GM18519 (cell line): ENCODE results near the gene DNAI2.

Experiments used
- ATAC-seq: cut with Tn5 transposase; IDR thresholded peaks from one replicate; pipeline ENCODE4 v1.9.1; 2021; ENCODE audit warnings: mild to moderate bottlenecking, moderate library complexity; ENCODE audit not compliant: unreplicated experiment, low FRiP score

Gene DNAI2

DNA sequence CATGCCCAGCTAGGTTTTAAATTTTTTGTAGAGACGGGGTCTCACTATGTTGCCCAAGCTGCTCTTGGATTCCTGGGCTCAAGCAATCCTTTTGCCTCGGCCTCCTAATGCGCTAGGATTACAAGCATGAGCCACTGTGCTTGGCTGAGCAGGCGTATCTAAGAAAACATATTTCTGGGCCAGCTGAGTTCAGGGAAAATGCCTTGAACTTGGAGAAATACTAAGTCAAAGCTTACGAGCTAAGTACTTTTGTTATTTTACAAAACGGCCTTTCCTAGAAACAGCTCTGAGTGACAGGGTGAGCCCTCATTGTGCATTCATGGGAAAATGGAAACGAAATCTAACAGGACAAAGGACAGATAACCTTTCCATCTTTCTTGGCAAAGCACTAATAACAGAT is 24.7 kb downstream of the DNAI2 start:
- ATAC-seq: no peak

DNA sequence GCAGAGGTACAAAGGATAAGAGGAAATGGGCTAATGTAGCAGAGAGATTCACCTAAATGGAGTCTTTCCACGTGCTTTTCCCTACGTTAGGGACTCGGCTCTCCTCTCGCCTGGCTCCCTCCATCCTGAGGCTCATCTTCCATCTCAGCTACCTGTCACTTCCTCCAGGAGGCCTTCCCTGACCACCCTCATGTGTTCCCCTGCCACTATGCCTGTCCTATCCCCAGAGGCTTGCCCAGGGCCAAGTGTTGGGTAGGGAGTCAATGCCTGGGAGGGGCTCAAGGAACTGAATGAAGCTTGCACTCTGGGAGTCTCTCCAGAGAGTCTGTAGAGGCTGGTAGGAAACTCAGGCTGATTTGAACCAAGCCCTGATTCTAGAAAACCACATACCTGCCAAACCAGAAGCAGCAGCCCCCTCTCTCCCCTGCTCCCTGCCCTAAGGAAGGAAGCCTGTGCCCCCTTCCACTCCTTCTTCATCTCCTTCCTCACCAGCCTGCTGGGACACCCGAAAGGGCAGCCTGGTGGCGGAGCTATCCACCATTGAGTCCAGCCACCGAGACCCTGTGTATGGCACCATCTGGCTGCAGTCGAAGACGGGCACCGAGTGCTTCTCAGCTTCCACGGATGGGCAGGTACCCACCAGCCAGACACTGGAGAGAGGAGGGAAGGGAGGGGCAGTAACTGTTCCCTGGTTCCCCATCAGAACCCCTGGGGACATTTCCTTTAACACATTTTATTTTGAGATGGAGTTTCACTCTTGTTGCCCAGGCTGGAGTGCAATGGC is 25.4 kb downstream of the DNAI2 start:
- ATAC-seq: no peak

DNA sequence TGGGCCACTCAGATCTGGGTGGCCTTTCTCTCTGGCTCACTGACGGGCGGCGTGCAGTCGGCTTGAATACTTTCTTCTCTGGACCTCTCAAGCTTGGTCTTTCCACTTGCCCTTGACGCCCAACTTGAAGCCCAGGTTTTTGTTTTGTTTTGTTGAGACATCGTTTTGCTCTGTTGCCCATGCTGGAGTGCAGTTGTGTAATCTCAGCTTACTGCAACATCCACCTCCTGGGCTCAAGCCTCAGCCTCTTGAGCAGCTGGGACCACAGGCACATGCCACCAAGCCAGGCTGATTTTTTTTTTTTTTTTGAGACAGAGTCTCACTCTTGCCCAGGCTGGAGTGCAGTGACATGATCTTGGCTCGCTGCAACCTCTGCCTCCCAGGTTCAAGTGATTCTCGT is 29.3 kb downstream of the DNAI2 start:
- no peak for ATAC-seq

DNA sequence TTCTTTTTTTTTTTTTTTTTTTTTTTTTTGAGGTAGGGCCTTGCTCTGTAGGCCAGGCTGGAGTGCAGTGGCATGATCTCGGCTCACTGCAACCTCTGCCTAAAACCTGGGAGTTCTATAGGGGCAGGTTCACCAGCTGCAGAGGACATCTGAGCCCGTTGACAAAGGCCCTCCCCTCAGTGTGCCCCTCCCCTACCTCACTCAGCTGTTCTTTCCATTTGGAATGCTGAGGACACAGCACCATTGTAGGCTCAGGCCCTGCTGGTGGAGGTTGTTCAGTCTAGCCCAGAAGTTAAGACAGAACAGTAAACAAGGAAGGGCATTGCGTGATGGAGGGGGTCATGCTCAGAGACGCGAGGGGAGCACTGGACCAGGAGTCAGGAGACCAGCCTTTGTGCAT is 30.1 kb downstream of the DNAI2 start:
- ATAC-seq: no peak

DNA sequence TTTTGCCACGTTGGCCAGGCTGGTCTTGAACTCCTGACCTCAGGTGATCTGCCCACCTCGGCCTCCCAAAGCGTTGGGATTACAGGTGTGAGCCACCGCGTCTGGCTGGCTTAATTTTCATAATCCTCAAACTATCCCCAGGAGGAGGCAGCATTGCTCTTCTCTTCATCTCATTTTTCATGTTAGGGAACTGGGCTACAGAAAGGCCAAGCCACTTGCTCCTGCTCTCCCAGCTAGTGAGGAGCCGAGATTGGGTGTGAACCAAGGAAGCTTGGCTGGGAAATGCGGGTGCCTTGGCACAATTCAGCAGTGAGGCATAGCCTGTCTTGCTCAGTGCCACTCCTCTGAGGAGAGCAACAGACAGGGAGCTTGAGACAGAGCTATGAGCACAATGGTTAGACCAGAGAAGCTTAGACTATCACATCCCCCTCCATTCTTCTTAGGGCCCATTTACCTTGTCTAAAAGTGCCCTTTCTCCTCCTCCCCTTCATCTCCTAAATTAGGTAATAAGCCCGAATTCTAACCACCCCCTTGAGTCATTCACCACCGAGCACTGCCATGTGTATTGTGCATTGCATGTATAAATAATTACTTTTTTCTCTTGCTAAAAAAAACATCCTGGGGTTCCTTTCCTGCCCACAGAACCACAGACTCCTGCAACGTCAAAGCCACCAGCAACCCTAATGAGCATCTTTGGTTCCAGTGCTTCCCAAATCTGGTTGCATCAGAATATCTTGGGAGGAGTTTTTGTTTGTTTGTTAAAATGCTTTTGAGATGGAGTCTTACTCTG is 32.0 kb downstream of the DNAI2 start:
- no peak for ATAC-seq

DNA sequence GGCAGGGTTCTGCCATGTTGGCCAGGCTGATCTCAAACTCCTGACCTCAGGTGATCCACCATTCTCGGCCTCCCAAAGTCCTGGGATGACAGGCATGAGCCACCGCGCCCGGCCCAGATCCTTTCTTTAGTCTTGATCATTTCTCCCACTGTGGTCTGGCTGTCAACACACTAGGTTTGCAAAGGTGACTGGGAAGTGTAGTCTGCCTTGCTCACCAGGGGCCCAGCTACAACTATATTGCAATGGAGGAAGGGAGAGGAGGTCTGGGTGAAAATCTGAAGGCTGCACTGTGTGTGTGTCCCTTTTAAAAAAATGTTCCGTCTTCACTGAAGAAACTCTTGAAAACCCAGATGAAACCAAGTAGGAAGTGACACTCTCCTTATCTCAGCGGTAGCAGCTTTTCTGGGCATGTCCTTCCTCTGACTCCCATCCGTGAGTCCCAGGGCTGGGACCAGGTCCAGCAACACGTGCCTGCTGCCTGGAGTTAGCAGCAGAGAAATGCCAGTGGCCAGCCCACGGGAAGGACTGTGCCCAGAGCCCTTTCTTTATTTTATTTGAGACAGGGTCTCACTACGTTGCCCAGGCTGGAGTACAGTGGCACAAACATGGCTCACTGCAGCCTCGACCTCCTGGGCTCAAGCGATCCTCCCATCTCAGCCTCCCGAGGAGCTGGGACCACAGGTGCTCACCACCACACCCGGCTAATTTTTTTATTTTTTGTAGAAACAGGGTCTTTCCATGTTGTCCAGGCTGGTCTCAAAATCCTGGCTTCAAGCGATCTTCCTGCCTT is 34.1 kb downstream of the DNAI2 start:
- ATAC-seq: no peak

DNA sequence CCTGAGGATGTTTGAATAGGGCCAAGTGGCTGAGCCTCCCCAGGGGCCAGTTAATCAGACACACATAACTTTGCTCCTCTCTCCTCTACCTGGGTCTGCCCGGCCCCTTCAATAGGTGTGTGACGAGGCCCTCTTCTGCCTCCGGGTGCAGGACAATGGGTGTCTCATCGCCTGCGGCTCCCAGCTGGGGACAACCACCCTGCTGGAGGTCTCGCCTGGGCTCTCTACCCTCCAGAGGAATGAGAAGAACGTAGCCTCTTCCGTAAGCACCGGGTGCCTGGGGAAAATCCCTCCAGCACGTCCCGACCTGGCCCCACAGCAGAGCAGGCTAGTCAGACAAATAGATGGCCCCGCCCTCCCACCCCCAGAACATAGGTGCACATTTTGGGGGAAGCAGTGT is 35.9 kb downstream of the DNAI2 start:
- ATAC-seq: no peak

DNA sequence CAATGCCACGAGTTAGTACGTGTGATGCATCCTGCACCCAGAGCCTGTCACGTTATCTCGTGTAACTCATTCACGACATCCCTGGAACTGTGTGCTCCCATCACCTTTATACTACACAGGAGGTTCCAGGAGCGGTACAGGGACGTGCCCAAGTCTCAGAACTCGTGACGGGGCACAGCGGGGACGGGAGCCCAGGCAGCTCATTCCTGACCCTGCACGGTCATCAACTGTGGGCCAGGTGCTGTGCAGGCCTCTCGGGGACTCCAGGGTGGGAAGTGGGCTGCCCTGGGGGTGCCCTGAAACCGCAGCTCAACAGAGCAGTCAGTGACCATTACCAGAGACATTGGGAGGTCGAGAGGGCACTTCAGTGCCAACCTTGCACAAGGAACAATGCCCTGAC is 40.8 kb downstream of the DNAI2 start:
- no peak for ATAC-seq

DNA sequence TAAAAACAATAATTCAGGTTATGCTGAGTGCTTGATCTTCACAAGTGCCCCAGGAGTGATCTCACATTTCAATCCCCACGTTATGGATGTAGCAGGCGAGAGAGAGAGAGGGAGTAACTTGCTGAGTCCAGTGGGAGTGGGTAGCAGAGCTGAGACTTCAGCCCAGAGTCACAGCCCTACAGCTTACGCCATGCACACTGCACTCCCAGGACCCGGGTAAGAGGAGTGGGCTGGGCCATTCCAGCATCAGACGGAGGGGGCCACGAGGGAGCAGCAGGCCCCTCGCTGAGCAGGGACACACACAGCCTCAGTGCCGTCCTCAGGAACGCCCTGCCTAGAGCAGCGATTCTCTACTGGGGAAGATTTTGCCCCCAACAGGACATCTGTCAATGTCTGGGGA is 42.2 kb downstream of the DNAI2 start:
- no peak for ATAC-seq

DNA sequence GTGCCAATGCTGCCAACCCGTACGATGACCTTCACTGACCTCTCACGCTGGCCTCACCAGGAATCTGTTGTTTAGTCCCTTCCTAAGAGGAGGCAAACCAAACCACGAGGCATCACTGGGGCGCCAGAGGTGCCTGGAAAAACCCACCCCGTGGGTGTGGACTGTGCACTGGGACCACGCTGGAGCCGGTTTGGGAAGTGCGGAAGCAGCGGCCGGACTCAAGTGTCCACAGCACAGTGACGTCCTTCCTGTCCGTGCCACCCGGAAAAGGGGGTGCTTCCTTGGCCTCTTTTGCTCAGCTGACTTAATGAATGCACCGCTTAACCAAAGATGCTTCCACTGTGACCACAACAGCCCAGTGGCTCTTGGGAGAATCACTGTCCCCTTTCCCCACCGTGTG is 43.0 kb downstream of the DNAI2 start:
- no peak for ATAC-seq

DNA sequence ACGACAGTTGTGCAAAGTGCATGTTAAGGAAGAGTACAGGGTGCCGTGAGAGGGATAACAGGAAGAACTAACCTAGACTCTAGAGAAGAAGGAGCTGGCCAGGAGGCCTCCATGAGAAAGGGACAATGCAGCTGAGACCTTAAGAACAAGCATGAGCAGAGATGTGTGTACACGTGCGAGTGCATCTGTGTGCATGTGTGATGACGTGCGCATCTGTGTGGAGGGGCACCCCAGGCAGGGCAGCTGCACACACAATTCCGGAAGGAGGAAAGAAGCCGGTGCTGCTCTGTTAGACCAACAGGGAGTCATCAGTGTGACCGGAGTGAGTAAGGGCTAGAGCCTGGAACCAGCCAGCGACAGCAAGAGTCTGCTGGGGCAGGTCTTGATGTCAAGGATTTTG is 44.4 kb downstream of the DNAI2 start:
- ATAC-seq: no peak

DNA sequence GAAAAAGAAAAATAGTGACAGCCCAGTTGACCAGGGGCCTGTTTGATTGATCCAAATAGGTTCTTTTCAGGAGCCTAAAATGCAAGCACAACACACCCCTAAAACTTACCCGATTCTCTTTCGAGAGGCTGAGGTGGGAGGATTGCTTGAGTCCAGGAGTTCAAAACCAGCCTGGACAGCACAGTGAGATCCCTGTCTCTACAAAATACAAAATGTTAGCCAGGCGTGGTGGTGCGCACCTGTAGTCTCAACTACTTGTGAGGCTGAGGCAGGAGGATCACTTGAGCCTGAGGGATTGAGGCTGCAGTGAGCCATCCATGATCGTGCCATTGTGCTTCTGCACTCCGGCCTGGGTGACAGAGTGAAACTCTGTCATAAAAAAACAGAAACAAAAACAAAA is 50.5 kb downstream of the DNAI2 start:
- no peak for ATAC-seq

DNA sequence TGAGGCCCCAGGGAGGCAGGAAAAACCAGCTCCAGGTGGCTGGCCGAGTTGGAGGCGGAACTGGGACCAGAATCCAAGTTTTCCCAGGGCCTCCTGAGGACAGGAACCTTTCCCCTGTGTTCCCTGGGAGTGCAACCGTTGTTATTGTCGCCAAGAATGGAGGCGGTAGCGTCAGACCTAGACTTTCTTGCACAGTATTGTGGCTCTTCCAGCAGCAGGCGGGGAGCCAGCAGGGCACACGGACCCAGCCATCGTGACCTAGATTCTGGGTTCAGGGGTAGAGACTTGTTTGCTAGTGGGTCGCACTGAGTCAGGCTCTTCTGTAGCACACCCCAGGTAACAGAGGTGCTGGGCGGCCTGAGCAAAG is 51.3 kb downstream of the DNAI2 start:
- no peak for ATAC-seq

DNA sequence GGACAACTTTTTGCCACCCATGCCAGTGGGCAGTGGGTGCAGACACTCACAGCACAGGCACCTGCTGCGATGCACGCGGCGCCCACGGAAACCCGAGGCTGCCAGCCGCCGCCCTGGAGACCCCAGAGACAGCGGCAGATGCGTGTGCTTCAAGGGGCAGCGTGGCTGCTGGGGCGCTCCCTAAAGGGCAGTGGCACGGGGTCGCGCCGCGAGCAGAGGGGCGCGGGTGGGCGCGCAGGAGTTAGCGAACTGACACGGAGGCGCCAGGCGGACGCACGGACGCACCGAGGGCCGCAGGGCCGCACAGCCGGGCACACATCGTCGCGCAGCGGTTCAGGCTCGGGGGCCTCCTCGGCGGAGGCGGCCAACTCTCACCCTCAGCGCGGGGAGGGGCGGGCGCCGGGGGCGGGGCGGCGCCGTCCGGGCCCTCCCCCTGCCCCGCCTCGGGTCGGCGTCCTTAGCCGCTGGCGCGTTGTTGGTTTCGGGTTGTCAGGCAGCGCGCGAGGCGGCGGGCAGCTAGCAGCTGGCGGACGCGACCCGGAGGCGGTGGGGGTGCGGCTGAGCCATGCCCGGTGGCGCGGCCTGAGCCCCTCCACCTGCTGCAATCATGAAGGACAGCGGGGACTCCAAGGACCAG is 51.8 kb downstream of the DNAI2 start, which contains the start of gene KIF19:
Gene KIF19 (plus strand): TSS at position 484 of the 637 bp plus-strand sequence. CDS start 124 bp downstream, at position 608.
- ATAC-seq: no peak

DNA sequence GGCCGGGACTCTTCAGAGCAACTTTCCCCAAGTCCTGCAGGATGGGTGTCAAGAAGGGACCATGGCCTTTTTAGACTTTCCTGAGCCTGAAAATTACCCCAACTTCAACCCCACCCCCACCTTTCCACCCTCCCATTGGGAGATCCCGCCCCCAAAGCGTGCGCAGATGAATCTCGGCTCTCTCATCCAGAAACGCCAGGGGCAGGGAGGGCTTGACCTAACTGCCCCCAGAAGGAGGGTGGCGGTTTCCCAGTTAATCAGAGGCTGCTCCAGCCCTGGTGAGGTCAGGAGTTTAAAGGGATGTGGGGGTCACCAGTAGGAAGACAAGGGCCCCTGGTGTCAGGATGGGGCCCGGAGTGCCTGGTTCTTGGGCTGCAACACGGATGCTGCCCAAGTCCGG is 52.5 kb downstream of the DNAI2 start:
- ATAC-seq: no peak

DNA sequence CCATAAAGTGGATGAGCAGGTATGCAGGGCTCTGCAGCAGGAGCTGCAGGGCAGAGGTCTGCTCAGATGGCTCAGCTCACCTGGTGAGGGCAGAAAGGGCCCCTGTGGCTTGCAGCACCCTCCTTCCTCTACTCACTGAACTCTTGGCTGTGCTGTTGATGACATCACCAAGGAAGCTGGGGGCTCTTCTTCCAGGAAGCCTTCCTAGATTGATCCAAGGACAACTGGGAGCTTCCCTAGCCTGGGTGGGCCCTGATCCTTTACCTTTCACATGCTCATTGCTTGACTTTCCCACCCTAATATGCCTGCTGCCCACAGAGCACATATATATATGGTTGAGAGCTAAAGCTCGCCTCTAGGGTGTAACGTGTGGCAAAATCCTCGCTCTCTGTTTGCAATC is 54.5 kb downstream of the DNAI2 start:
- no peak for ATAC-seq

DNA sequence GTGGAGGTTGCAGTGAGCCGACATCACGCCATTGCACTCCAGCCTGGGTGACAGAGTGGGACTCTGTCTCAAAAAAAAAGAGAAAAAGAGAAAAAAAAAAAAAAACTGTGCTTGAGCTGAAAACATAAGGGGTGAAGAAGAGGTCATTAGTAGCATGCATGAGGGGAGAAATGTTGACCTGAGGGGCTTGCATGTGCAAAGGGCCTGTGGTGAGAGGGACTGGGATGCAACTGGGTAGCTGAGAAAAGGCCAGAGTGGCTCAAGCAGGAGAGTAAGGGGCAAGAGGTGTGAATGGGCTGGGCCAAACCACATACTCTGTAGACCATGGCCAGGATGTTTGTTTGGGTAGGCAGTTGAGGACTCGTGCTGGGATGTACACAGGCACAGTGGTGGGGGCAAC is 55.3 kb downstream of the DNAI2 start:
- ATAC-seq: no peak

DNA sequence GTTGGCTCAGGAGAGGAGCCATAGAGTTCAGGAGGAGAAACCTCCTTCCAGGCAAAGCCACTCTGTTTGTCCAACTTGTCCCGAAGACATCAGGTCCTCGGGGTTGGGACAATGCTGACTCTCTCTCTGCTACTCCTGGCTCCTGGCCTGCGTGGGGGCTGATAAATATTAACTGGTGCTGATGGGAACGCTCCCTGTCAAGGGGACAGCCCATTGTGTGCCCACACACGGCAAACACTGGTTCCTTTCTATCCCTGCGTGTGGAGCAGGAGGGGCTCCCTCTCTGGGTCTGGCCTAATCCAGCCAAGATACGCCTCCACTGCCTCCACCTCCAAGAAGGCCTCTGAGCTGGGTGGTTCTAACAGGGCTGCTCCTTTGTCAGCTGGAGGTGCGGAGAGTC is 56.4 kb downstream of the DNAI2 start:
- ATAC-seq: no peak

DNA sequence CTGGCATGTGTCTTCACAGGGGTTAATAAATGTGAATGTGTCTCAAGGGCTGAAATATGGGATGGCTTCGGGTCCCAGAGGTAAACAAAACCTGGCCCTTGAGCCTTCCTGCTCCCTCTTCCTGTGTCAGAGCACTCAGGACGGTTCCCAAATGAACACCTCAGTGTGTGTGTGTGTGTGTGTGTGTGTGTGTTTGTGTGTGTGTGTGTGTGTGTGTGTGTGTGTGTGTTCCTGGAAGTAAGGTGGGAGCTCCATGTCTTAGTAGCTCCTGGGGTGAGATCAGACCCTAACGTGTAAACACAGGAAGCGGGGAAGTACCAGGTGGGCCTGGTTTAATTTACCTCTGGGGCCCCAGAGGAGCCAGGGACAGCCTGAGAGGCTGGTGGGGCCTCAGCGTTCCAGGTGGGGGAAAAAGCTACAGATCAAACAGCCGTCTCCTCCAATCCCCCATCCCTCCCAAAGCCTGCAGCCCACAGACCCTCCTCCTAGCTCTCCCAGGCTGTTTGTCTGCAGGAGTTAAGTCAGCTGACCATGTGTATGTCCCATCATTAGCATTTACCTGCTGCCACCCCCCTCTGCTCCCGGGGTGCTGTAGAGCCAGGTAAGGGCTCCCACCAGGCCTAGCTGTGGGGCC is 58.1 kb downstream of the DNAI2 start:
- ATAC-seq: no peak

DNA sequence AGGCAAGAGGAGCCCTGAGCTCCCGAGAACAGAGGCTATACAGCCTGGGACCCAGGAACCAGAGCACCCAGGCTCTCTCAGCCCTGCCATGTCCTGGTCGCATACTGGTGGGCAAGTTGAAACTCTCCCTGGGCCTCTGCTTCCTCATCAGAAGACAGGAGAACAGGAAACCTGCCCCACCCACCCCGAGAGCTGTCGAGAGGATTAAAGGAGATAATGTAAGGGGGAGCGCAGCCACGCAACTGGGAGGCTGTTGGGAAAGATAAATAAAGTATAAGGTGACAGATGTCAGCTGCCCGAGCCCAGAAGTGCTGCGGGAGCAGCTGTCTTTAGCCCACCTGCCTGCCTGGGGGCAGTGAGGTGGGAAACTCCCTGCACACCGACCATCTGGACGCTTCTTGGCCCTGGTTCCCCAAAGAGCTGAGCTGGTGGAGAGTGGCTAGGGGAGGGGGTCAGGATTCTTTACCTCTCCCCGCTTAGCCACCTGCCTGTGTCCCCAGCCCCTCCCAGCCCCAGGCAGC is 58.8 kb downstream of the DNAI2 start:
- ATAC-seq: no peak
